ENCODE results near the gene CAB39L.

- TF ChIP-seq CTCF (IDR thresholded peaks at IDR 0.05; ENCODE audit: insufficient read depth, low read length, poor library complexity, severe bottlenecking): no peak
- TF ChIP-seq EZH2phosphoT487 (conservative IDR thresholded peaks at IDR 0.05; ENCODE audit: low read length): no peak
Measured at GRCh38 chr13:49259586-49259985, 184.3 kb downstream of the CAB39L start.
